SK-N-MC (cell line): ENCODE data around the gene ZNF497.

Experiments
- DNase-seq: peaks from one replicate; pipeline ENCODE4 v3.0.0-alpha.2; 2011; ENCODE audit warnings: low read depth, low spot score
- H3K27ac ChIP-seq: fragments of 200-600 bp; sonication (generic); 2 replicates; pipeline ENCODE4 v1.5.1; 2016; ENCODE audit warnings: mixed run types
- H3K36me3 ChIP-seq: fragments of 200-600 bp; sonication (generic); 2 replicates; pipeline ENCODE4 v1.6.1; 2017; ENCODE audit warnings: antibody characterized with exemption, low read length, mixed read lengths; ENCODE audit not compliant: insufficient read depth
- H3K4me3 ChIP-seq: fragments of 200-600 bp; sonication (generic); 2 replicates; pipeline ENCODE4 v1.5.1; 2016
- H3K9ac ChIP-seq: fragments of 200-600 bp; sonication (generic); 2 replicates; pipeline ENCODE4 v1.8.0; 2017; ENCODE audit warnings: mixed run types, mixed read lengths; ENCODE audit not compliant: insufficient read length
- H3K9me3 ChIP-seq: fragments of 200-600 bp; sonication (generic); 2 replicates; pipeline ENCODE4 v1.6.1; 2017; ENCODE audit warnings: low read depth, mild to moderate bottlenecking, antibody characterized with exemption, low read length, moderate library complexity, mixed read lengths
- EZH2 ChIP-seq: fragments of 200-600 bp; sonication (generic); IDR thresholded peaks from one replicate; pipeline ENCODE4 v1.6.1; 2017; ENCODE audit warnings: antibody characterized with exemption
- FOXP2 ChIP-seq: optimal IDR thresholded peaks from 2 replicates; pipeline ENCODE3; 2011; ENCODE audit warnings: mild to moderate bottlenecking, moderate library complexity; ENCODE audit not compliant: insufficient read depth; ENCODE audit errors: extremely low read length, control extremely low read depth
- POLR2AphosphoS5 ChIP-seq: IDR thresholded peaks from 2 replicates; pipeline ENCODE4 v1.6.1; 2012; ENCODE audit warnings: mild to moderate bottlenecking, low read depth, low read length, borderline replicate concordance

ZNF497 gene

GRCh38 chr19:58366585-58367430 is 4.3 kb upstream of the ZNF497 start:
- Histone ChIP-seq H3K4me3 (no peak overlapping the region), H3K36me3 (no peaks in the 10 kb centered on the region), H3K9ac (no peak overlapping the region), H3K9me3 (no peaks in the 10 kb centered on the region), H3K27ac (no peak overlapping the region)
- TF ChIP-seq EZH2 (no peak), FOXP2 (no peak), POLR2AphosphoS5 (no peak)
- no peak for DNase-seq

- TF ChIP-seq POLR2AphosphoS5 (no peak), EZH2 (no peak), FOXP2 (no peak)
- no peaks in the 10 kb centered on the region for H3K9me3 ChIP-seq
Observed at GRCh38 chr19:58364146-58364545, 1.6 kb upstream of the ZNF497 start.

GRCh38 chr19:58361900-58362271 is 665 bp downstream of the ZNF497 start:
- peak overlapping the region; percentile 99 for H3K9ac ChIP-seq
- no peak for DNase-seq
- peak overlapping the region; percentile 100 for H3K4me3 ChIP-seq
- H3K9me3 ChIP-seq, result no peaks in the 10 kb centered on the region
- no peak for TF ChIP-seq POLR2AphosphoS5
- TF ChIP-seq FOXP2, result no peak
- no peak for TF ChIP-seq EZH2
- H3K36me3 ChIP-seq, result no peaks in the 10 kb centered on the region
- H3K27ac ChIP-seq, result peak overlapping the region; percentile 92

More at GRCh38 chr19:58364146-58364545, 1.6 kb upstream of the ZNF497 start:
- no peak for DNase-seq
- no peak overlapping the region for H3K27ac ChIP-seq
- no peaks in the 10 kb centered on the region for H3K36me3 ChIP-seq
- no peak overlapping the region for H3K9ac ChIP-seq
- H3K4me3 ChIP-seq, result no peak overlapping the region

- TF ChIP-seq FOXP2, result no peak
- no peak for TF ChIP-seq POLR2AphosphoS5
- TF ChIP-seq EZH2, result no peak
- no peak overlapping the region for H3K9ac ChIP-seq
- DNase-seq, result no peak
Observed at GRCh38 chr19:58357481-58358145, 4.9 kb downstream of the ZNF497 start.

GRCh38 chr19:58356766-58357480 is 5.6 kb downstream of the ZNF497 start:
- Histone ChIP-seq H3K9ac (no peak overlapping the region), H3K27ac (no peak overlapping the region)

More at GRCh38 chr19:58357481-58358145, 4.9 kb downstream of the ZNF497 start:
- no peak overlapping the region for H3K4me3 ChIP-seq
- H3K9me3 ChIP-seq, result no peaks in the 10 kb centered on the region
- H3K36me3 ChIP-seq, result no peaks in the 10 kb centered on the region
- no peak overlapping the region for H3K27ac ChIP-seq

GRCh38 chr19:58355908-58356765 is 6.4 kb downstream of the ZNF497 start:
- Histone ChIP-seq H3K27ac (no peak overlapping the region), H3K9ac (no peak overlapping the region), H3K36me3 (no peaks in the 10 kb centered on the region), H3K4me3 (no peak overlapping the region), H3K9me3 (no peaks in the 10 kb centered on the region)
- no peak for DNase-seq
- TF ChIP-seq FOXP2 (no peak), EZH2 (no peak), POLR2AphosphoS5 (no peak)

More at GRCh38 chr19:58356766-58357480, 5.6 kb downstream of the ZNF497 start:
- no peak for DNase-seq
- H3K9me3 ChIP-seq, result no peaks in the 10 kb centered on the region
- TF ChIP-seq EZH2, result no peak
- no peak for TF ChIP-seq POLR2AphosphoS5
- no peak for TF ChIP-seq FOXP2
- H3K36me3 ChIP-seq, result no peaks in the 10 kb centered on the region
- H3K4me3 ChIP-seq, result no peak overlapping the region

- Histone ChIP-seq H3K36me3 (no peaks in the 10 kb centered on the region), H3K9ac (no peak overlapping the region), H3K4me3 (no peak overlapping the region), H3K27ac (no peak overlapping the region), H3K9me3 (no peaks in the 10 kb centered on the region)
- TF ChIP-seq POLR2AphosphoS5 (no peak), EZH2 (no peak), FOXP2 (no peak)
- DNase-seq, result no peak
Observed at GRCh38 chr19:58355215-58355796, 7.2 kb downstream of the ZNF497 start.
